COLO829 (cell line): Measurements from ENCODE around the gene STAMBPL1.

Experiments
- DNase-seq: peaks from one replicate; pipeline ENCODE4 v3.0.0; 2012; ENCODE audit warnings: low spot score

The STAMBPL1 gene

GRCh38 chr10:88952647-88953111 lies 72.6 kb downstream of the STAMBPL1 start, which contains the start of gene ACTA2:
ACTA2 (minus strand) TSS chr10:88952773; CDS start chr10:88948930, 3,843 bp downstream.
- DNase-seq = no peak

- DNase-seq = no peak
These were observed 73.6 kb downstream of the STAMBPL1 start for GRCh38 chr10:88953662-88954061.

GRCh38 chr10:88954458-88955083 lies 74.5 kb downstream of the STAMBPL1 start:
- DNase-seq = no peak

DNA sequence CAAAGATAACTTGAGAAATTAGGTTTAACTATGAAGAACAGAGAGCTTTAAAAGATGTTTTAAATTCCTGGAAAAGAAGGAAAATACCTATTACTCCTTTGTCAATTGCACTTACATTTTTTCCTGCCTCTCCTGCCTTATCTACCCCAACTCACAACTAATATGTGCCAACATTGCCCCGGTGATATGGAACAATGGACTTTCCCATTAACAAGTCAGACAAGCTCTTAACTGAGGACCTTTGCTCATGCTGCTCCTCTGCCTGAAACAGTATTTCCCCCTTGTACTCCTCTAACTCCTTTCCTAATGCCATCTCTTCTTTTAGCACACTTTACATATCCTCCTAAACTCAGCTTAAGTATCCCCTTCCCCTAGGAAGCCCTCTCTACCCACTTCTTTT lies 77.3 kb downstream of the STAMBPL1 start:
- DNase-seq = no peak

DNA sequence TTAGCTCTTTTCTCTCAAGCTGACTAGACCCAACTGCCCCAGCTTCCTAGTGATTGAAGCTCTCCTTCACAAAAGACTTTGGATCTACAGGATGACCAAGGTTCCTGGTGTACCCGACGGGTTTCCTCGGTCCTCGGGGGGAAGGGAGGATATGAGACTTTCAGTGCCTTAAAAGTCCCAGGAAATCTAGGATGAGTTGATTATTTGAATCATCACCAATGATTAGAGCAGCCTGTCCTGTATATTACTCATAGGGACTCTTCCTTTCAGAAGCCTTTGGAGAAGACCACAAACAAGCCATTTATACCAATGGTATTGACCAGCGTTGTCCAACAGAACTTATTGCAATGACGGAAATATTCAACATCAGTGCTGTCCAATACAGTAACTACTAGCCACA lies 78.7 kb downstream of the STAMBPL1 start:
- DNase-seq = no peak

DNA sequence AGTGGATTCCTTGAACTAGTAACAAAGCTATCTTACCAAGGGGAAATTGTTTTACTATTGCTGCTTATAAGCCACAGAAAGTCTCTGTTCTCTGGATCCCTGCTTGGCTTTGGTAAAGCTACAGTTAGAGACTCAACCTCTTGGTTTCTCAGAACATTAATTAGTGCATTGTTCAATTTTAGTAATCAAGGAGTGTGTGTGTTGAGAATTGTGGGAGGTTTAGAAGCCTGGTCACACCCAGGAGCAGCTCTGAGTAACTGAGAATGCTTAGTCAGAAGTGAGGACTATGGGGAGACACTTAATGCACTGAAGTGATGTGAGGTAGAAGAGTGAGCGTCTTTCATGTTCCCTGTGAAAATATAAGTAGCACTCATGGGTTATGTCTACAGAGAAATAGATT lies 80.8 kb downstream of the STAMBPL1 start:
- no peak for DNase-seq

- DNase-seq = no peak
These were observed 81.2 kb downstream of the STAMBPL1 start for GRCh38 chr10:88961266-88961665.

- DNase-seq = no peak
These were observed 82.3 kb downstream of the STAMBPL1 start for GRCh38 chr10:88962336-88962735.

- DNase-seq = no peak
These were observed 83.3 kb downstream of the STAMBPL1 start for GRCh38 chr10:88963318-88963717.

- no peak for DNase-seq
These were observed 84.3 kb downstream of the STAMBPL1 start for GRCh38 chr10:88964360-88964759.

DNA sequence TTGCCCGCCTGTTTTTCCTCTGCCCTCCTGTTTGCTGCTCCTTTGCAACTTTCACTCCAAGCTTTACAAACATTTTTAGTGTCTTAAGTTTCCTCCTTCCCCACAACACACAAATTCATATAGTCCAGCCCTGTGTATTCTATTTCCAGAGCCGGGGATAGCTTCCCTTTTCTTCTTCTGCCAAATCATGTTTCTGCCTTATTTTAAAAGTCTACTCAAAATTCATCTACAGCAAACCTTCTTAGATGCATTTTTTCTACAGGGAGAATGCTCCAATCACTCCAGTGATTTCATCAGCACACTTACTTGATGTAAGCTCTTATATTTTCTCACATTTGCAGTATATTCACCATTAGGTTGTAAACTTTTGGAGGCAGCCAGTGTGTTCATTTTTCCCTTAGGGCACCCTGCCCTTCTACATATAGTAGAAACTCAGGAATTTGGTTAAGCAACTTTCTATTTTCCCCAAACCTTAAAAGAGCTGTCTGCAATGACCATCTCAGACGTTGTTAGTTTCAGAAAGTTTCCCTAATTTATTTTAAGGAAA lies 84.9 kb downstream of the STAMBPL1 start:
- no peak for DNase-seq

GRCh38 chr10:88966797-88967196 lies 86.8 kb downstream of the STAMBPL1 start:
- no peak for DNase-seq

GRCh38 chr10:88968391-88968790 lies 88.3 kb downstream of the STAMBPL1 start:
- DNase-seq = no peak

DNA sequence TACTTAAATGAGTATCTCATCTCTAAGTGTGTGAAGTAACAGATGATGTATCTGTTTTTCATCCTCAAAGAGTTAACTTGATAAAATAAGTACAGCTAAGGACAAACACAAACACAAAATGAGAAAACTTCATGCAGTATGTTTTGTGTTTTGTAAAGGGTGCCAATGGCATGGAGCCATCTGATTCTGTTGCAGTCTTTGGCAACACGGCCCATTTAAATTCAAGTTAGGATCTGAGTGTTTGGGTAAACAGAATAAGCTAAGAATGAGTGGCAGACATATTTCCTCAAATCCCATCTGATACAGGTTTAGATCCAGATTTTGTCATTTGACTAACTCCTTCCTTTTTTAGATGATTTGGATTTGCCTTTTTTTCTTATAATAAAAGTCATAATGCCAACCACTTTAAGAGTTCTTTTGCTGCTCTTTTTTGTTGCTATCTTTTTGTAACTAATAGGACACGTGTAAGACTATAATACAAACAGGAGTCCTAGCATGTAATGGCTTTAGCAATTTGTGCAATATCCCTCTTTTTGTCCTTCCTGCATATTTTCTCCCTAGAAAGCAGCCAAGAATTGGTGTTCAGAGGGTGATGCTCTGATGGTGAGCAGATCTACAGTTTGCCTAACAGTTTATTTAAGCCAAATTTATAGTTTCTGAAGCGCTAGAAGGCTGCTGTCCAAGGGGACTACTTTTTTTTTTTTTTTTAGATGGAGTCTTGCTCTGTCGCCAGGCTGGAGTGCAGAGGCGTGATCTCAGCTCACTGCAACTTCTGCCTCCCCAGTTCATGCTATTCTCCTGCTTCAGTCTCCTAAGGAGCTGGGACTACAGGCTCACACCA lies 91.4 kb downstream of the STAMBPL1 start:
- no peak for DNase-seq
